Mesenchymal stem cell (in vitro differentiated cells and primary cell): ENCODE measurements around the gene SH3PXD2A.

Source experiments
- DNase-seq: peaks from one replicate; pipeline ENCODE4 v3.0.0-alpha.2; 2013
- H2AFZ ChIP-seq: one replicate; pipeline ENCODE4 v1.6.1; 2013; ENCODE audit warnings: low read depth, mild to moderate bottlenecking, control low read depth, inconsistent platforms, low read length, moderate library complexity
- H2AK5ac ChIP-seq: 2 replicates; pipeline ENCODE4 v1.6.1; 2013; ENCODE audit warnings: low read length, moderate library complexity, mild to moderate bottlenecking, inconsistent platforms; ENCODE audit not compliant: severe bottlenecking
- H2BK120ac ChIP-seq: one replicate; pipeline ENCODE4 v1.6.1; 2013; ENCODE audit warnings: low read depth, mild to moderate bottlenecking, inconsistent platforms, low read length, moderate library complexity
- H2BK12ac ChIP-seq, 2 experiments: one replicate each; pipeline ENCODE4 v1.6.1; 2013; ENCODE audit warnings: inconsistent platforms in 2 of 2, low read length in 2 of 2, mild to moderate bottlenecking in 2 of 2, moderate library complexity in 2 of 2, control low read depth in 1 of 2
- H2BK15ac ChIP-seq: one replicate; pipeline ENCODE4 v1.6.1; 2013; ENCODE audit warnings: mild to moderate bottlenecking, low read depth, inconsistent platforms; ENCODE audit not compliant: poor library complexity, severe bottlenecking
- H2BK5ac ChIP-seq: 2 replicates; pipeline ENCODE4 v1.6.1; 2013; ENCODE audit warnings: low read depth, mild to moderate bottlenecking, low read length, control low read depth, inconsistent platforms; ENCODE audit not compliant: poor library complexity, severe bottlenecking
- H3K14ac ChIP-seq, 2 experiments: one replicate each; pipeline ENCODE4 v1.6.1; 2013; ENCODE audit warnings: inconsistent platforms in 2 of 2, low read length in 2 of 2, control low read depth in 1 of 2, mild to moderate bottlenecking in 1 of 2, moderate library complexity in 1 of 2
- H3K18ac ChIP-seq, 2 experiments: one replicate each; pipeline ENCODE4 v1.6.1; 2013; ENCODE audit warnings: inconsistent platforms in 2 of 2, low read length in 2 of 2, control low read depth in 1 of 2, low read depth in 1 of 2, mild to moderate bottlenecking in 1 of 2
- H3K23ac ChIP-seq, 2 experiments: one replicate each; pipeline ENCODE4 v1.6.1; 2013; ENCODE audit warnings: inconsistent platforms in 2 of 2, low read length in 2 of 2, mild to moderate bottlenecking in 2 of 2, moderate library complexity in 2 of 2, control low read depth in 1 of 2
- H3K27ac ChIP-seq: 2 replicates; pipeline ENCODE4 v1.5.1; 2013; ENCODE audit warnings: mild to moderate bottlenecking, moderate library complexity, low read length, control low read depth, inconsistent platforms; ENCODE audit not compliant: poor library complexity, severe bottlenecking
- H3K27me3 ChIP-seq, 2 experiments: 2 replicates each; pipeline versions ENCODE4 v1.6.1 to v1.7.0; 2013; ENCODE audit warnings: low read length in 2 of 2, mild to moderate bottlenecking in 2 of 2, moderate library complexity in 2 of 2, control low read depth in 1 of 2, inconsistent platforms in 1 of 2; ENCODE audit not compliant: control insufficient read depth in 1 of 2, insufficient read depth in 1 of 2
- H3K36me3 ChIP-seq, 2 experiments: 2 replicates each; pipeline versions ENCODE4 v1.6.1 to v1.7.0; 2013; ENCODE audit warnings: low read length in 2 of 2, control low read depth in 1 of 2, inconsistent platforms in 1 of 2, low read depth in 1 of 2, mild to moderate bottlenecking in 1 of 2; ENCODE audit not compliant: insufficient read depth in 2 of 2, control insufficient read depth in 1 of 2
- H3K4ac ChIP-seq, 2 experiments: one replicate each; pipeline ENCODE4 v1.6.1; 2013; ENCODE audit warnings: inconsistent platforms in 2 of 2, low read length in 2 of 2, mild to moderate bottlenecking in 2 of 2, moderate library complexity in 2 of 2, control low read depth in 1 of 2, low read depth in 1 of 2
- H3K4me1 ChIP-seq: 2 replicates; pipeline ENCODE4 v1.6.1; 2013; ENCODE audit warnings: low read depth, low read length, control low read depth; ENCODE audit not compliant: control insufficient read depth, insufficient read depth
- H3K4me2 ChIP-seq: 2 replicates; pipeline ENCODE4 v1.6.1; 2013; ENCODE audit warnings: low read length, mild to moderate bottlenecking, inconsistent platforms; ENCODE audit not compliant: poor library complexity, severe bottlenecking
- H3K4me3 ChIP-seq, 2 experiments: 2 replicates each; pipeline versions ENCODE4 v1.5.1 to v1.7.0; 2013; ENCODE audit warnings: low read length in 2 of 2, mild to moderate bottlenecking in 2 of 2, control low read depth in 1 of 2, low read depth in 1 of 2; ENCODE audit not compliant: insufficient read depth in 1 of 2
- H3K79me1 ChIP-seq: replicated peaks from 2 replicates; pipeline ENCODE4 v1.6.1; 2013; ENCODE audit warnings: mild to moderate bottlenecking, control low read depth, low read length, inconsistent platforms; ENCODE audit not compliant: poor library complexity, severe bottlenecking
- H3K9ac ChIP-seq: 2 replicates; pipeline ENCODE4 v1.7.0; 2013; ENCODE audit warnings: mild to moderate bottlenecking, low read length, moderate library complexity
- H3K9me3 ChIP-seq: 2 replicates; pipeline ENCODE4 v1.7.0; 2013; ENCODE audit warnings: mild to moderate bottlenecking, low read length; ENCODE audit not compliant: control insufficient read depth
- H4K8ac ChIP-seq: one replicate; pipeline ENCODE4 v1.6.1; 2013; ENCODE audit warnings: inconsistent platforms, mild to moderate bottlenecking, low read length, moderate library complexity
- H4K91ac ChIP-seq: one replicate; pipeline ENCODE4 v1.6.1; 2013; ENCODE audit warnings: mild to moderate bottlenecking, low read length, inconsistent platforms
- WGBS: methylation state at CpG from one replicate; pipeline ENCODE4 v1.1.7; 2013; ENCODE audit warnings: mixed read lengths; 5-methylcytosine and 5-hydroxymethylcytosine counted together

Gene SH3PXD2A

DNA sequence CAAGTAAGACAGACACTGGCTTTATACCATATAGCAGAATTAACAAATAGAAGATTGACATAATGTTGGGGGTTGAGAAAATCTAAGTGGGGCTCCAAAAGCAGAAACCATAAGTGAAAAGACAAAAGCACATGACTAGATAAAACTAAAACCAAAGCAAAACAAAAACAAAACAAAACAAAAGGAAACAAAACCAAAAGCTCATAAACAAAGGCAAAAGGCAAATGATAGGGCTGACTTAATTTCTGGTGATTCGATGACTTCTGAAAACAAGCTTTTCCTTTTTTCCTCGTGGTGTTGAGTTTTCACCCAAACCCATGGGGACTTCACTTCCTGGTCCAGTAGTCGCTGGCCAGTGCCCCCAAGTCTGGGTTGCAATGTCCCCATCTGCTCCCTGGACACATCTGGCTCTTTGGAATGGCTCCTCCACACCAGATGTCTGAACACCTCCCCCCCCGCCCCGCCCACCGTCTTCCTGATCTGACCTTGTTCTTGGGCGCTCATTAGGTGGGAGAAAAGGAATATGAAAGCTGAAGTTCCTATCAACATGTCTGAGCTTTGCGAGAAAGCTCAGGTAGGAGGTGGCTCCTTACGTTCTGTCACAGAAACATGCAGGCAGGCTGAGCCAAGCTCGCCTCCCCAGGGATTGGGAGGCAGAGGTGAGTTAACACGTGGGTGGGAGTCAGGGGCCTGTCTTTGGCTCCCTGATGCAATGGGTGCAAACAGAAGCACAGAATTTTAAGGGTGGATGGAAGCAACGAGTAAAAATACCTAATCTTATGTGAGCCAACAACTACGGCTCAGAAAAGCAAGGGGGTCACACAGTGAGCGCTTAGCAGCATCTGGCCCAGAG lies 240.8 kb downstream of the SH3PXD2A start:
- no peak overlapping the region for H2AFZ ChIP-seq
- no peak overlapping the region for H4K8ac ChIP-seq
- peak overlapping the region; percentile 10 to 17 for H3K4ac ChIP-seq
- no peak overlapping the region for H3K27ac ChIP-seq
- H3K18ac ChIP-seq = no peak overlapping the region
- no peak overlapping the region for H3K23ac ChIP-seq
- peak overlapping the region in 1 of 2 experiments; percentile 6 for H3K4me3 ChIP-seq
- no peak overlapping the region for H2BK15ac ChIP-seq
- no peak overlapping the region for H2BK5ac ChIP-seq
- H3K9me3 ChIP-seq = no peaks in the 10 kb centered on the region
- 84% methylated on average over 14 of the region's 14 CpGs for WGBS
- H4K91ac ChIP-seq = no peak overlapping the region
- no peaks in the 10 kb centered on the region for H3K27me3 ChIP-seq
- peaks cover 12% of the 10 kb centered on the region for H3K4me1 ChIP-seq
- DNase-seq = no peak
- H3K14ac ChIP-seq = peak overlapping the region in 1 of 2 experiments; percentile 11
- H3K4me2 ChIP-seq = no peak overlapping the region
- no peaks in the 10 kb centered on the region for H3K79me1 ChIP-seq
- peaks cover 26 to 59% of the 10 kb centered on the region in 2 experiments for H3K36me3 ChIP-seq
- H2BK12ac ChIP-seq = peak overlapping the region in 1 of 2 experiments; percentile 67
- H2BK120ac ChIP-seq = no peak overlapping the region
- no peak overlapping the region for H2AK5ac ChIP-seq
- peak overlapping the region; percentile 70 for H3K9ac ChIP-seq

DNA sequence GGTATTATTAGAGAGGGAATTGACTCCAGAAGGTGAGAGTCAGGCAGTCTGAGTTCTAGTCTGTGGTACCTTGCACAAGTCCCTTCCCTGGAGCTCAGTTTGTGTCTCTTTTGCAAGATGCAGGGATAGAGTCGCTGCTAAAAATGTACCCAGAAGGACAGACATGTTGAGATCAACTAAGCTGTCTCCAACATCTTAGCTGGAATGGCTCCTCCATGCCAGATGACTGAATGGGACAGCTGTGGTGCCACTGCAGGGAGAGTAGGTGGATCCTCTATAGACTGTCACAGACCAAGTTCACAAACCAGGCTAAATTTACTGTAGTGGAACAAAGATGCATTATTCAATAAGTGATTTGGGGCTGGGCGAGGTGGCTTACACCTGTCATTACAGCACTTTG lies 241.8 kb downstream of the SH3PXD2A start:
- whole genome bisulfite sequencing = 80% methylated on average over 2 of the region's 2 CpGs
- H2BK12ac ChIP-seq = no peak overlapping the region
- no peak overlapping the region for H3K23ac ChIP-seq

DNA sequence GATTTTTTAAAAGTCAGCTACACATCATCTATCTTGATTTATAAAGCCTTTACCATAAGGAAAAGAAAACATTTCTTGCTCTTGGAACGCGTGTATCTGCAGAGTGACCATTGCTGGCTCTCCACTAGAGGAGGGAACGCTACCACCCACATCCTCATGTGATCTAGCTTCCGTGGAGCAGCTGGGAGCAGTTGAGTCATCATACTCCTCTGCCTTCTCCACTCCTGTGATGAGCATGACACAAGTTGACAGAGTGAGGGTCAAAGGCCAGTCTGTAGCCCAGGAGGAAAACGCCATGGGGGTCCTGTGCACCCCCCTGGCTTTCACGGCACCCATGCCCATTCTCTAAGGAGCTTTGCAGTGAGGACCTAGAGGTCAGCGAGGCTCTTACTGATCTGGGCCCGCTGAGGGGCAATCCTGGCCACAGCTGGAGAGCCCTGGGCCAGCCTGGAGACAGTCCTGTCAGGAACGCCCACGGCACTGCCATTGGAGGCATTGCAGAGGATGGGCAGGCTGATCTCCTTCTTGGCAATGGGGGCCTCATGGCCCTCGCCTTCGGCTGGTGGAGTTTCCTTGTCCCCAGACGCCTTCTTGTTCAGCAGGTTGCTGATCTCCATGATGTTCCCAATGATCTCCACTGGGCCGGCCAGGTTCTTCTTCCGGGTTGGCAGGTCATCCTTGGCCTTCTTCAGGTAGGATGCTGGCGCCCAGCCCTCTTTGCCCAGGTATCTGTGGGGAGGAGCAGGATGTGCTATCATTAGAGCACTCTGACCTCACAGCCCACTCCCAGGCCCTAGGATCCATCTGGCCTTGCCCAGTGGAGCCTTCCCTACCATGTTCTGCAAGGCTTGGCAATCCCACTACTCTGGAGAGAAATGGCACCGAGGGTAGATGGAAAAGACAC lies 242.7 kb downstream of the SH3PXD2A start:
- peak; percentile 80 for DNase-seq
- no peak overlapping the region for H3K23ac ChIP-seq
- H3K27me3 ChIP-seq = no peaks in the 10 kb centered on the region
- H2BK15ac ChIP-seq = peak overlapping the region; percentile 37
- H2AK5ac ChIP-seq = no peak overlapping the region
- peak overlapping the region; percentile 24 for H4K8ac ChIP-seq
- no peak overlapping the region for H2BK120ac ChIP-seq
- H3K79me1 ChIP-seq = no peaks in the 10 kb centered on the region
- no peak overlapping the region for H2BK5ac ChIP-seq
- H3K18ac ChIP-seq = no peak overlapping the region
- H2AFZ ChIP-seq = no peak overlapping the region
- H3K14ac ChIP-seq = no peak overlapping the region
- H4K91ac ChIP-seq = no peak overlapping the region
- H3K4ac ChIP-seq = no peak overlapping the region
- no peaks in the 10 kb centered on the region for H3K9me3 ChIP-seq
- peak overlapping the region; percentile 58 for H3K9ac ChIP-seq
- no peak overlapping the region for H3K4me2 ChIP-seq
- WGBS = 85% methylated on average over 17 of the region's 17 CpGs
- H3K36me3 ChIP-seq = peaks cover 14 to 65% of the 10 kb centered on the region in 2 experiments
- H3K27ac ChIP-seq = no peak overlapping the region
- peaks cover 12% of the 10 kb centered on the region for H3K4me1 ChIP-seq
- H2BK12ac ChIP-seq = peak overlapping the region in 1 of 2 experiments; percentile 22
- H3K4me3 ChIP-seq = no peak overlapping the region

More for the DNA sequence above, 241.8 kb downstream of the SH3PXD2A start:
- H3K4me2 ChIP-seq = no peak overlapping the region
- no peak overlapping the region for H4K91ac ChIP-seq
- no peak overlapping the region for H3K4ac ChIP-seq
- no peak overlapping the region for H4K8ac ChIP-seq
- H3K27me3 ChIP-seq = no peaks in the 10 kb centered on the region
- no peak overlapping the region for H2AK5ac ChIP-seq
- H3K14ac ChIP-seq = no peak overlapping the region
- H3K4me1 ChIP-seq = peaks cover 12% of the 10 kb centered on the region
- H3K9me3 ChIP-seq = no peaks in the 10 kb centered on the region
- no peak overlapping the region for H3K9ac ChIP-seq
- H3K79me1 ChIP-seq = no peaks in the 10 kb centered on the region
- H2BK120ac ChIP-seq = no peak overlapping the region
- no peak overlapping the region for H3K27ac ChIP-seq
- no peak overlapping the region for H2BK5ac ChIP-seq
- H2BK15ac ChIP-seq = no peak overlapping the region
- H3K18ac ChIP-seq = no peak overlapping the region
- peaks cover 20 to 68% of the 10 kb centered on the region in 2 experiments for H3K36me3 ChIP-seq
- H2AFZ ChIP-seq = no peak overlapping the region
- H3K4me3 ChIP-seq = no peak overlapping the region
- DNase-seq = no peak
